KMS-11 (cell line): ENCODE data around the gene STN1.

Experiments
- H2AFZ ChIP-seq: fragments of 200-600 bp; sonication (generic); 2 replicates; pipeline ENCODE4 v1.6.1; 2016; ENCODE audit warnings: antibody characterized with exemption, mixed run types, low read depth
- H3K27ac ChIP-seq: fragments of 200-600 bp; sonication (generic); 2 replicates; pipeline ENCODE4 v1.6.1; 2016; ENCODE audit warnings: mild to moderate bottlenecking, mixed run types
- H3K27me3 ChIP-seq: fragments of 200-600 bp; sonication (generic); 2 replicates; pipeline ENCODE4 v1.6.1; 2017; ENCODE audit warnings: mild to moderate bottlenecking, low read depth, mixed run types, moderate library complexity; ENCODE audit not compliant: insufficient read depth
- H3K36me3 ChIP-seq: fragments of 200-600 bp; sonication (generic); 2 replicates; pipeline ENCODE4 v1.6.1; 2017; ENCODE audit warnings: mild to moderate bottlenecking, mixed run types; ENCODE audit not compliant: insufficient read depth
- H3K4me1 ChIP-seq: fragments of 200-600 bp; sonication (generic); 2 replicates; pipeline ENCODE4 v1.6.1; 2016; ENCODE audit warnings: mild to moderate bottlenecking, low read depth, mixed run types; ENCODE audit not compliant: poor library complexity, severe bottlenecking
- H3K4me2 ChIP-seq: fragments of 200-600 bp; sonication (generic); 2 replicates; pipeline ENCODE4 v1.7.0; 2016; ENCODE audit warnings: mild to moderate bottlenecking, mixed run types
- H3K4me3 ChIP-seq: fragments of 200-600 bp; sonication (generic); IDR thresholded peaks from 2 replicates; pipeline ENCODE4 v1.6.1; 2017; ENCODE audit warnings: low read depth, low read length, mixed read lengths; ENCODE audit not compliant: insufficient read depth
- H3K79me2 ChIP-seq: fragments of 200-600 bp; sonication (generic); 2 replicates; pipeline ENCODE4 v1.6.1; 2016; ENCODE audit warnings: low read depth, mixed run types; ENCODE audit not compliant: insufficient read depth
- H3K9ac ChIP-seq: fragments of 200-600 bp; sonication (generic); 2 replicates; pipeline ENCODE4 v1.6.1; 2016; ENCODE audit warnings: mild to moderate bottlenecking, mixed run types
- H4K20me1 ChIP-seq: fragments of 200-600 bp; sonication (generic); 2 replicates; pipeline ENCODE4 v1.6.1; 2016; ENCODE audit warnings: mild to moderate bottlenecking, mixed run types; ENCODE audit not compliant: insufficient read depth
- CTCF ChIP-seq: fragments of 200-600 bp; sonication (generic); conservative IDR thresholded peaks from 2 replicates; pipeline ENCODE4 v1.6.1; 2017; ENCODE audit warnings: low read depth, mild to moderate bottlenecking, antibody characterized with exemption, low read length, moderate library complexity, mixed read lengths

The STN1 gene

GRCh38 chr10:103958996-103959395 lies 41.0 kb upstream of the STN1 start:
- no peak overlapping the region for H3K4me2 ChIP-seq
- no peak overlapping the region for H3K27ac ChIP-seq
- H3K36me3 ChIP-seq = no peaks in the 10 kb centered on the region
- no peaks in the 10 kb centered on the region for H3K79me2 ChIP-seq
- H2AFZ ChIP-seq = no peak overlapping the region
- H4K20me1 ChIP-seq = no peaks in the 10 kb centered on the region
- no peaks in the 10 kb centered on the region for H3K4me1 ChIP-seq
- H3K4me3 ChIP-seq = no peak overlapping the region
- TF ChIP-seq CTCF = no peak
- no peak overlapping the region for H3K9ac ChIP-seq
- no peaks in the 10 kb centered on the region for H3K27me3 ChIP-seq

DNA sequence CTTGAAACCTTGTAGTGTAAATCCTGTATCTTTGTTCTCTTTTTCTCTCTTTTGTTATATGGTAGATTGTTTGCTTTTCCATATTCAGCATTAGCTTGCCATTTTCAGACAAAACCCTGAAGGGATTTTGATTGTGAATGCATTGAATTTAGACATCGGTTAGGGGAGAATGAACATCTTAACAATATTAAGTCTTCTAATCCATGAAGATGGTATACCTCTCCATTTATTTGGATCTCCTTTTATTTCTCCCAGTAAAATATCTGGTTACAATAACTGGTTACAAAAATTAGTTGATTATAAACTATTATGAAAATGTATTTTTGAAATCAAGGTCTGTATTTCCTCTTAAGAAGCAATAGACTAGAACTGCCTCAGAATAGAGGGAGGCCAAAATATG lies 36.6 kb upstream of the STN1 start:
- no peaks in the 10 kb centered on the region for H3K4me1 ChIP-seq
- TF ChIP-seq CTCF = no peak

DNA sequence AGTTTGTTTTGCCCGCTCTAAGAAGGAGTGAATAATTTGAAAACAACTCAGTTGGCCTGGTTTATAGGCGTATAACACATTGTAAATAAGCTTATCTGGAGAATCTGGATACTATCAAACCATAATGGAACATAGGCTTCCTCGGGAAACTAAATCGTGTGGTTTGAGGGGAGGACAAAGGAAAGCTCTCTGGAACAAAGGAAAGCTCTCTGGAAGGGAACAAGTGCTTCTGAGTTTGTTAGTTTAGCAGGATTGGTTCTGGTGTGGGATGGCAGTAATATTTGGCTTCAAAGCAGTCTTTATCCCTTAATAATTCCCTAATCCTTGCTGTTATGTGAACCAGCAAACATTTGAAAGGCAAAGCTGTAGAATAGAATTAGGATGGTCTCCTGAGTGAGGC lies 34.0 kb upstream of the STN1 start:
- no peaks in the 10 kb centered on the region for H3K36me3 ChIP-seq
- no peak overlapping the region for H3K4me3 ChIP-seq
- no peaks in the 10 kb centered on the region for H3K4me1 ChIP-seq
- TF ChIP-seq CTCF = no peak
- H3K79me2 ChIP-seq = no peaks in the 10 kb centered on the region
- no peaks in the 10 kb centered on the region for H4K20me1 ChIP-seq
- H3K27ac ChIP-seq = no peak overlapping the region
- no peak overlapping the region for H3K4me2 ChIP-seq
- H3K9ac ChIP-seq = no peak overlapping the region
- H3K27me3 ChIP-seq = no peaks in the 10 kb centered on the region
- H2AFZ ChIP-seq = no peak overlapping the region

More for the DNA sequence above, 36.6 kb upstream of the STN1 start:
- H2AFZ ChIP-seq = no peak overlapping the region
- no peak overlapping the region for H3K4me2 ChIP-seq
- no peak overlapping the region for H3K4me3 ChIP-seq
- no peaks in the 10 kb centered on the region for H3K27me3 ChIP-seq
- no peak overlapping the region for H3K9ac ChIP-seq
- H3K36me3 ChIP-seq = no peaks in the 10 kb centered on the region
- no peak overlapping the region for H3K27ac ChIP-seq
- H3K79me2 ChIP-seq = no peaks in the 10 kb centered on the region
- H4K20me1 ChIP-seq = no peaks in the 10 kb centered on the region

- no peak overlapping the region for H3K4me2 ChIP-seq
- H2AFZ ChIP-seq = no peak overlapping the region
- no peaks in the 10 kb centered on the region for H3K79me2 ChIP-seq
- no peaks in the 10 kb centered on the region for H3K4me1 ChIP-seq
- no peaks in the 10 kb centered on the region for H3K36me3 ChIP-seq
- H4K20me1 ChIP-seq = no peaks in the 10 kb centered on the region
- H3K9ac ChIP-seq = no peak overlapping the region
- H3K27ac ChIP-seq = no peak overlapping the region
- no peaks in the 10 kb centered on the region for H3K27me3 ChIP-seq
- no peak for TF ChIP-seq CTCF
- H3K4me3 ChIP-seq = no peak overlapping the region
Observed at GRCh38 chr10:103951183-103951582, 33.2 kb upstream of the STN1 start.

GRCh38 chr10:103949728-103950127 lies 31.7 kb upstream of the STN1 start:
- no peak overlapping the region for H3K4me2 ChIP-seq
- no peaks in the 10 kb centered on the region for H3K4me1 ChIP-seq
- no peaks in the 10 kb centered on the region for H3K36me3 ChIP-seq
- no peak overlapping the region for H3K9ac ChIP-seq
- no peaks in the 10 kb centered on the region for H3K27me3 ChIP-seq
- no peaks in the 10 kb centered on the region for H3K79me2 ChIP-seq
- TF ChIP-seq CTCF = no peak
- no peak overlapping the region for H3K27ac ChIP-seq
- H4K20me1 ChIP-seq = no peaks in the 10 kb centered on the region
- H2AFZ ChIP-seq = no peak overlapping the region
- no peak overlapping the region for H3K4me3 ChIP-seq
